Measurements from ENCODE around the gene TXNL4B. TPM values are rescaled to one million over a fixed set of nuclear protein-coding genes. Genes with fewer than 3 reads are reported as not detected.
"Not testable (repeated sequence)": the region's sequence is repeated elsewhere in the genome, so short reads cannot be mapped to it uniquely, and the experiment has no call there.

Gene TXNL4B
- total and polyA plus RNA-seq, 5 experiments from 2014 or later = 12.0 to 20.3 (median 17.5) TPM

- ATAC-seq, H3K27ac Mint-ChIP-seq, POLR2A ChIA-PET, H3K27me3 Mint-ChIP-seq, H3K4me1 Mint-ChIP-seq, H3K9me3 Mint-ChIP-seq, DNase-seq, H3K4me3 Mint-ChIP-seq: not testable (repeated sequence)
- H3K36me3 Mint-ChIP-seq = peaks cover 0 to 12% (median 8%) of the 10 kb centered on the region in 3 donors
Measured at GRCh38 chr16:72057313-72057712, 36.1 kb downstream of the TXNL4B start.

- Mint-ChIP-seq H3K4me3 (no peak overlapping the region), H3K4me1 (no peaks in the 10 kb centered on the region), H3K36me3 (peaks cover 0 to 7% (median 7%) of the 10 kb centered on the region in 3 donors), H3K9me3 (peaks cover 0 to 5% (median 0%) of the 10 kb centered on the region in 9 donors), H3K27me3 (no peaks in the 10 kb centered on the region), H3K27ac (no peak overlapping the region)
- ATAC-seq = no peak
- POLR2A ChIA-PET = no interaction called here
- no peak for DNase-seq
Measured at GRCh38 chr16:72055911-72056310, 37.5 kb downstream of the TXNL4B start.

DNA sequence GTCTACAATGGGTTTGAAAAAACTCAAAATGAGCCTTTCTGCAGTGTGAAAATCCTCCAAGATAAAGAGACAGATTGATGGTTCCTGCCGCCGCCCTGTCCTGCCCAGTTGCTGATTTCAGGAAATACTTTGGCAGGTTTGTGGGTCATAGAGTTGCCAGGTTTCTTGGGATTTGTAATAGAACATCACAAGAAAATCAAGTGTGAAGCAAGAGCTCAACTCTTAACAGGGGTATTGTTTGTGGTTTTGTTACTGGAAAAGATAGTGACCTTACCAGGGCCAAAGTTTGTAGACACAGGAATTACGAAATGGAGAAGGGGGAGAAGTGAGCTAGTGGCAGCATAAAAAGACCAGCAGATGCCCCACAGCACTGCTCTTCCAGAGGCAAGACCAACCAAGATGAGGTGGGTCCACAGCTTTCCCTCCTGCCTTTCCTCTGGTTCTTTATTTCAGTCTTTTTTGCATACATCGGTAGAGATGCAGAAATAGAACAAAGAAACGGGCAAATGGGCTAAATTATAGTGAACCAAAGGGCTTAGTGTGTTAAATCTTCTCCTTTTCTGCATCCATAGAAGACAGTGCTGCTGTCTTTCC, 39.1 kb downstream of the TXNL4B start, which contains the start of gene HP:
Gene HP (plus strand): TSS at position 252 of the 594 bp plus-strand sequence. CDS start 148 bp downstream, at position 400.
- H3K27me3 Mint-ChIP-seq, POLR2A ChIA-PET, ATAC-seq: not testable (repeated sequence)

GRCh38 chr16:72051818-72052217, 41.6 kb downstream of the TXNL4B start:
- H3K9me3 Mint-ChIP-seq = peaks cover 3 to 29% (median 18%) of the 10 kb centered on the region in 9 donors
- H3K27me3 Mint-ChIP-seq = no peaks in the 10 kb centered on the region
- ATAC-seq = no peak
- DNase-seq = no peak
- POLR2A ChIA-PET = no interaction called here
- no peaks in the 10 kb centered on the region for H3K4me1 Mint-ChIP-seq
- H3K36me3 Mint-ChIP-seq = peaks cover 4 to 16% (median 12%) of the 10 kb centered on the region in 3 donors
- H3K27ac Mint-ChIP-seq = no peak overlapping the region
- H3K4me3 Mint-ChIP-seq = no peak overlapping the region

More for the DNA sequence above, 39.1 kb downstream of the TXNL4B start, which contains the start of gene HP:
- peaks cover 4 to 13% (median 6%) of the 10 kb centered on the region in 3 donors for H3K36me3 Mint-ChIP-seq
- peaks cover under 1 to 21% (median 10%) of the 10 kb centered on the region in 9 donors for H3K9me3 Mint-ChIP-seq
- H3K27ac Mint-ChIP-seq, DNase-seq, H3K4me3 Mint-ChIP-seq, H3K4me1 Mint-ChIP-seq: not testable (repeated sequence)

DNA sequence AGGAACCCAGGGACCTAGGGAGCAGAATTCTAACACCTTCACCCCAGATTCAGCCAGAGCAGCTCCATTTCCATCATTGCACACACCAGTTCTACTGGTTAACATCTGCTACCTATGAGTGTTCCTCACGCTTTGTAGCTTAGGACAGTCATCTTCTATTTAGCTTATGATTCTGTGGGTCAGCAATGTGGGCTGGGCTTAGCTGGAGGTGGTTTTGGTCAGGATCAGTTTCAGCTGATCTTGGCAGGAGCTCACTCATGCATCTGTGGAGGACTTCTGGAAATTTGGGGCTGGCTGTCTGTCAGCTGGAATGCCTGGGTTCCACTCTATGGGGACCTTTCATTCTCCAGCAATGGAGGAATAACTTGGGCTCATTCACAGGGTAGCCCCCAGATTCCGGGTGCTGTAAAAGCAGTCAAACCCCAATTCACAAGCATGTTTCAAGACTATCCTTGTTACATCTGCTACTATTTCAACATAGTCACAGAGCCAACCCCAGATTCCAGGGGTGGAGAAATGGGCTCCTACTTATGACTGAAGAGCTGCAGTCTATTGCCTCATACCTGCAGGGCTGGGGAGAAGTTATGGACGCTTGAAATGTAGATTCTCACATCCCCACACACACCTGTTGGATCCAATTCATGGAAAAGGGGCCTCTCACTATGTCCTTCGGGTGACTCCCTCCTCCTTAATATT, 42.5 kb downstream of the TXNL4B start:
- POLR2A ChIA-PET = no interaction called here
- H3K9me3 Mint-ChIP-seq = peaks cover 3 to 29% (median 18%) of the 10 kb centered on the region in 9 donors
- no peaks in the 10 kb centered on the region for H3K27me3 Mint-ChIP-seq
- H3K27ac Mint-ChIP-seq = no peak overlapping the region
- no peak for DNase-seq
- no peaks in the 10 kb centered on the region for H3K4me1 Mint-ChIP-seq
- no peak overlapping the region for H3K4me3 Mint-ChIP-seq
- peaks cover 3 to 16% (median 12%) of the 10 kb centered on the region in 3 donors for H3K36me3 Mint-ChIP-seq
- ATAC-seq = no peak

GRCh38 chr16:72049110-72049509, 44.3 kb downstream of the TXNL4B start:
- Mint-ChIP-seq H3K9me3 (peaks cover 3 to 29% (median 18%) of the 10 kb centered on the region in 9 donors), H3K27ac (no peak overlapping the region), H3K4me1 (no peaks in the 10 kb centered on the region), H3K4me3 (no peak overlapping the region), H3K36me3 (peaks cover under 1 to 16% (median 12%) of the 10 kb centered on the region in 3 donors), H3K27me3 (no peaks in the 10 kb centered on the region)
- POLR2A ChIA-PET = no interaction called here
- no peak for DNase-seq
- no peak for ATAC-seq

- peaks cover 9 to 28% (median 26%) of the 10 kb centered on the region in 3 donors for H3K36me3 Mint-ChIP-seq
- ATAC-seq = no peak
- no peaks in the 10 kb centered on the region for H3K27me3 Mint-ChIP-seq
- no peak overlapping the region for H3K4me3 Mint-ChIP-seq
- H3K4me1 Mint-ChIP-seq = no peaks in the 10 kb centered on the region
- no peak overlapping the region for H3K27ac Mint-ChIP-seq
- peaks cover 4 to 16% (median 11%) of the 10 kb centered on the region in 9 donors for H3K9me3 Mint-ChIP-seq
- DNase-seq = no peak
- POLR2A ChIA-PET = no interaction called here
Measured at GRCh38 chr16:72044825-72045359, 48.5 kb downstream of the TXNL4B start.

DNA sequence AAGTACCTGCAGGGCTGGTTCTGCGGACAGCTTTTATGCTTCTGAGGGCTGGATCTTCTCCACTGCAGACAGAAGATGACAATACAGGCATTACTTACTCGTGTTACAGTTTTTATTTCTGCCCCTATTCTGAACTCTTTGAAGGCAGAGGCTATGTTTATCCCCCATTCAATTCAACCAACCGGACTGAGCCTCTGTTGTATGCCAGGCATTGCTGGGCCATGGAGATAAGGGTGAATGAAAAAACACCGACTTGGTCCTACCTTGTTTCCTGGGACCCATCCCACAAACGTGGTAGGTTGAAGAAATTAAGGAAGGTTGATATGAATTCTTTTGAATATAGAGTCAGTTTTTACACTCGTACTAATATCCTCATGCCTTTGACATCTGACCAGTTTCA, 49.1 kb downstream of the TXNL4B start:
- Mint-ChIP-seq H3K9me3 (peaks cover 3 to 10% (median 6%) of the 10 kb centered on the region in 9 donors), H3K36me3 (peaks cover 6 to 26% (median 26%) of the 10 kb centered on the region in 3 donors), H3K27me3 (no peaks in the 10 kb centered on the region), H3K4me1 (no peaks in the 10 kb centered on the region), H3K4me3 (no peak overlapping the region), H3K27ac (no peak overlapping the region)
- ATAC-seq (no peak), DNase-seq (no peak)
- POLR2A ChIA-PET = no interaction called here

- no peaks in the 10 kb centered on the region for H3K4me1 Mint-ChIP-seq
- no peak overlapping the region for H3K27ac Mint-ChIP-seq
- ATAC-seq (no peak), DNase-seq (no peak)
- H3K4me3 Mint-ChIP-seq = no peak overlapping the region
- POLR2A ChIA-PET = no interaction called here
- H3K27me3 Mint-ChIP-seq = no peaks in the 10 kb centered on the region
- H3K36me3 Mint-ChIP-seq = peaks cover 0 to 28% (median 26%) of the 10 kb centered on the region in 3 donors
- H3K9me3 Mint-ChIP-seq = peaks cover 0 to 5% (median under 1%) of the 10 kb centered on the region in 9 donors
Measured at GRCh38 chr16:72043539-72043938, 49.9 kb downstream of the TXNL4B start.

- Mint-ChIP-seq H3K4me1 (no peaks in the 10 kb centered on the region), H3K36me3 (peaks cover 0 to 28% (median 26%) of the 10 kb centered on the region in 3 donors), H3K4me3 (no peak overlapping the region), H3K27ac (no peak overlapping the region), H3K27me3 (no peaks in the 10 kb centered on the region), H3K9me3 (peaks cover 0 to 5% (median 0%) of the 10 kb centered on the region in 9 donors)
- no peak for DNase-seq
- ATAC-seq = no peak
- POLR2A ChIA-PET = no interaction called here
Measured at GRCh38 chr16:72043058-72043457, 50.4 kb downstream of the TXNL4B start.

DNA sequence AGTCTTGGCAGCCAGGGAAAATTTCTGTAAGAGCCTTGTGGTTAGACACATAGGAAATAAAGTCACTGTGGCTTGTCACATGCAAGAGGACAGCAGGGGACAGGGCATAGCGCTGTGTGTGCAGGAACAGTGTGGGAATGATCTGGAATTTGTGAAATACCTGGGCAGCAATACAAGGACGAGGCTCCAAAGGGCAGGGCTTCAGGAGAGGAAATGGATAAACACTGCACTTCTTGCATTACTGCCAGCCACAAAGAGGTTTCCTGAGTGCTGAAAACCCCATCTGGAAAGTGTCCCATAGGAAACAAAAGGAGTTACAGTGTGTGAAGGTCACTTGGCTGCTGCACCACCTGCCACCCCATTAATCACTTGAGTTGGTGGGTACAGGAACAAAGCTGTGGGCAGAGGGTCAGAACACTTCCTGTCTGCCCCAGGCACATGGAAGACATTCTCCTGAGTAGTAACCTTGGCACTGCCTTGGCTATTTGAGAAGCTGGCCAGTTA, 51.2 kb downstream of the TXNL4B start:
- POLR2A ChIA-PET = no interaction called here
- Mint-ChIP-seq H3K4me3 (no peak overlapping the region), H3K9me3 (peaks cover 0 to 3% (median 0%) of the 10 kb centered on the region in 9 donors), H3K4me1 (no peaks in the 10 kb centered on the region), H3K27me3 (no peaks in the 10 kb centered on the region), H3K36me3 (peaks cover 0 to 28% (median 25%) of the 10 kb centered on the region in 3 donors), H3K27ac (no peak overlapping the region)
- DNase-seq (no peak), ATAC-seq (no peak)

- DNase-seq (no peak), ATAC-seq (no peak)
- H3K4me3 Mint-ChIP-seq = no peak overlapping the region
- no peaks in the 10 kb centered on the region for H3K27me3 Mint-ChIP-seq
- no peaks in the 10 kb centered on the region for H3K4me1 Mint-ChIP-seq
- H3K9me3 Mint-ChIP-seq = no peaks in the 10 kb centered on the region
- POLR2A ChIA-PET = no interaction called here
- peaks cover 0 to 7% (median 6%) of the 10 kb centered on the region in 3 donors for H3K36me3 Mint-ChIP-seq
- no peak overlapping the region for H3K27ac Mint-ChIP-seq
Measured at GRCh38 chr16:72036098-72036497, 57.3 kb downstream of the TXNL4B start.
